ENCODE measurements around the gene NCKAP1. TPM values are rescaled to one million over a fixed set of nuclear protein-coding genes. Genes with fewer than 3 reads are reported as not detected.

The NCKAP1 gene
- total and polyA plus RNA-seq, 10 of the 15 experiments (the other 5 are each of a cell fraction or from before 2014, with no cell fraction given): 0.11 to 1.5 (median 0.52) TPM

- TF ChIP-seq NFXL1 (IDR thresholded peaks at IDR 0.05; ENCODE audit: borderline replicate concordance): no peak
- no peak for TF ChIP-seq SMAD1 (IDR thresholded peaks at IDR 0.05; ENCODE audit: low read depth, partially characterized antibody)
- TF ChIP-seq SRF (IDR thresholded peaks at IDR 0.05; ENCODE audit: low read depth in 2 of 2, low read length in 2 of 2): no peak
- TF ChIP-seq ESRRA (IDR thresholded peaks at IDR 0.05; ENCODE audit: low read length): no peak
- TF ChIP-seq POU2F2 (IDR thresholded peaks at IDR 0.05; ENCODE audit: borderline replicate concordance, low read depth, low read length): no peak
- no peak for TF ChIP-seq SUPT20H (IDR thresholded peaks at IDR 0.05; ENCODE audit: borderline replicate concordance, control insufficient read depth, low read depth, low read length)
- TF ChIP-seq HDAC6 (IDR thresholded peaks at IDR 0.05; ENCODE audit: unreplicated experiment): no peak
- TF ChIP-seq SMARCA5 (IDR thresholded peaks at IDR 0.05): no peak
- 0 out of 2 replicates have a peak, but pooled peaks have one; percentile 79 for TF ChIP-seq CHD4 (IDR thresholded peaks at IDR 0.05)
- TF ChIP-seq KDM1A (IDR thresholded peaks at IDR 0.05; ENCODE audit: borderline replicate concordance): no peak
- TF ChIP-seq HCFC1 (IDR thresholded peaks at IDR 0.05; ENCODE audit: low read length): no peak
- TF ChIP-seq IRF5 (IDR thresholded peaks at IDR 0.05; ENCODE audit: borderline replicate concordance): peak; percentile 54; the same call in 1 of the 2 replicates
- no peak for TF ChIP-seq ASH2L (IDR thresholded peaks at IDR 0.05; ENCODE audit: borderline replicate concordance, low read depth)
- TF ChIP-seq RELA (IDR thresholded peaks at IDR 0.05; ENCODE audit: borderline replicate concordance, partially characterized antibody): no peak
- 0 out of 2 replicates have a peak, but pooled peaks have one; percentile 36 for TF ChIP-seq GABPA (IDR thresholded peaks at IDR 0.05; ENCODE audit: low read depth)
- TF ChIP-seq SREBF1 (IDR thresholded peaks at IDR 0.05; ENCODE audit: low read length): no peak
- 0 out of 2 replicates have a peak, but pooled peaks have one; percentile 32 for TF ChIP-seq RCOR1 (conservative IDR thresholded peaks at IDR 0.05; ENCODE audit: low read depth, low read length)
- TF ChIP-seq ATF2 (IDR thresholded peaks at IDR 0.05; ENCODE audit: low read length): peak; percentile 75
- peak; percentile 54; the same call in 1 of the 2 replicates for TF ChIP-seq NR2F1 (conservative IDR thresholded peaks at IDR 0.05)
- TF ChIP-seq CBFB (IDR thresholded peaks at IDR 0.05; ENCODE audit: low read depth): peak; percentile 97
- TF ChIP-seq, protein P1, sequence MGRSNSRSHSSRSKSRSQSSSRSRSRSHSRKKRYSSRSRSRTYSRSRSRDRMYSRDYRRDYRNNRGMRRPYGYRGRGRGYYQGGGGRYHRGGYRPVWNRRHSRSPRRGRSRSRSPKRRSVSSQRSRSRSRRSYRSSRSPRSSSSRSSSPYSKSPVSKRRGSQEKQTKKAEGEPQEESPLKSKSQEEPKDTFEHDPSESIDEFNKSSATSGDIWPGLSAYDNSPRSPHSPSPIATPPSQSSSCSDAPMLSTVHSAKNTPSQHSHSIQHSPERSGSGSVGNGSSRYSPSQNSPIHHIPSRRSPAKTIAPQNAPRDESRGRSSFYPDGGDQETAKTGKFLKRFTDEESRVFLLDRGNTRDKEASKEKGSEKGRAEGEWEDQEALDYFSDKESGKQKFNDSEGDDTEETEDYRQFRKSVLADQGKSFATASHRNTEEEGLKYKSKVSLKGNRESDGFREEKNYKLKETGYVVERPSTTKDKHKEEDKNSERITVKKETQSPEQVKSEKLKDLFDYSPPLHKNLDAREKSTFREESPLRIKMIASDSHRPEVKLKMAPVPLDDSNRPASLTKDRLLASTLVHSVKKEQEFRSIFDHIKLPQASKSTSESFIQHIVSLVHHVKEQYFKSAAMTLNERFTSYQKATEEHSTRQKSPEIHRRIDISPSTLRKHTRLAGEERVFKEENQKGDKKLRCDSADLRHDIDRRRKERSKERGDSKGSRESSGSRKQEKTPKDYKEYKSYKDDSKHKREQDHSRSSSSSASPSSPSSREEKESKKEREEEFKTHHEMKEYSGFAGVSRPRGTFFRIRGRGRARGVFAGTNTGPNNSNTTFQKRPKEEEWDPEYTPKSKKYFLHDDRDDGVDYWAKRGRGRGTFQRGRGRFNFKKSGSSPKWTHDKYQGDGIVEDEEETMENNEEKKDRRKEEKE (IDR thresholded peaks at IDR 0.05): no peak
- peak; percentile 61; the same call in 1 of the 2 replicates for TF ChIP-seq ATF7 (IDR thresholded peaks at IDR 0.05; ENCODE audit: low read depth)
- TF ChIP-seq ZNF622 (IDR thresholded peaks at IDR 0.05): no peak
- TF ChIP-seq E2F8 (IDR thresholded peaks at IDR 0.05; ENCODE audit: low read depth, partially characterized antibody): no peak
These were observed 2.1 kb downstream of the NCKAP1 start (continued) for GRCh38 chr2:183035954-183036669.
